Retinal pigment epithelial cell (primary cell): ENCODE measurements around the gene BAG3.

Experiments
- DNase-seq: peaks from one replicate; pipeline ENCODE4 v3.0.0-alpha.2; 2010; ENCODE audit warnings: low read depth
- H3K4me3 ChIP-seq: 2 replicates; pipeline ENCODE4 v1.5.1; 2011; ENCODE audit warnings: mild to moderate bottlenecking, low read length, control low read depth, moderate library complexity
- CTCF ChIP-seq: conservative IDR thresholded peaks from 2 replicates; pipeline ENCODE4 v1.5.1; 2011; ENCODE audit warnings: low read depth, low read length, control low read depth, inconsistent platforms

The BAG3 gene

GRCh38 chr10:119625570-119626280 lies 25.5 kb upstream of the BAG3 start:
- H3K4me3 ChIP-seq = no peak overlapping the region
- no peak for DNase-seq
- TF ChIP-seq CTCF = no peak

- no peak overlapping the region for H3K4me3 ChIP-seq
- TF ChIP-seq CTCF = no peak
- no peak for DNase-seq
Observed at GRCh38 chr10:119630300-119630699, 20.9 kb upstream of the BAG3 start.

GRCh38 chr10:119633538-119634218 lies 17.5 kb upstream of the BAG3 start:
- TF ChIP-seq CTCF = no peak
- DNase-seq = no peak
- no peak overlapping the region for H3K4me3 ChIP-seq

- no peak for DNase-seq
- TF ChIP-seq CTCF = no peak
- no peak overlapping the region for H3K4me3 ChIP-seq
Observed at GRCh38 chr10:119634219-119634544, 17.0 kb upstream of the BAG3 start.

- no peak overlapping the region for H3K4me3 ChIP-seq
- TF ChIP-seq CTCF = no peak
- DNase-seq = no peak
Observed at GRCh38 chr10:119637631-119638030, 13.5 kb upstream of the BAG3 start.

GRCh38 chr10:119638982-119639381 lies 12.2 kb upstream of the BAG3 start:
- no peak for DNase-seq
- H3K4me3 ChIP-seq = no peak overlapping the region
- no peak for TF ChIP-seq CTCF

GRCh38 chr10:119640384-119640783 lies 10.8 kb upstream of the BAG3 start:
- H3K4me3 ChIP-seq = no peak overlapping the region
- no peak for TF ChIP-seq CTCF
- DNase-seq = no peak
